Breast epithelium (tissue), 3 donors: Measurements from ENCODE around the gene RPS6KA4.

Experiments
- POLR2AphosphoS5 ChIP-seq, 3 donors: sonication (generic); formaldehyde crosslinking; IDR thresholded peaks; one replicate each; pipeline ENCODE4 v1.6.1; 2017; ENCODE audit warnings: antibody characterized with exemption in 3 of 3
- TF ChIP-seq, protein P1 (sequence below), 3 donors: fragments of 450-650 bp; IDR thresholded peaks; one replicate each; pipeline ENCODE4 v1.5.1; 2016 to 2017; ENCODE audit warnings: antibody characterized with exemption in 3 of 3, mild to moderate bottlenecking in 3 of 3, moderate library complexity in 3 of 3

DNA sequence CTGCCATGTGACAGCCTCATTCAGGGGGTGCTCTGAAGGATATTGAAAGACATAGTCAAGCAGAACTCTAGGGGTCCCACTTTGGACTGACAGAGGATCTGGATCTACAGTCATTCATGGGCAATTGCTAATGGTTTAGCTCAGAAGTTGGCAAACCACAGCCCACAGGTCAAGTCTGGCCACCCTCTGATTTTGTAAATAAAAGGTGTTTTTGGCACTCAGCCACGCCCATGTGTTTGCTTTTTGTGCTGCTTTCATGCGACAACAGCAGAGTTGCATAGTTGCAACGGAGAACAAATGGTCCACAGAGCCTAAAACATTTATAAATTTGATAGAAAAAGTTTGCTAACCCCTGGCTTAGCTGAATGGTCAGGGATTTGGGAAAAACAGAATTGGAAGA, 41.7 kb downstream of the RPS6KA4 start:
- TF ChIP-seq, protein P1, sequence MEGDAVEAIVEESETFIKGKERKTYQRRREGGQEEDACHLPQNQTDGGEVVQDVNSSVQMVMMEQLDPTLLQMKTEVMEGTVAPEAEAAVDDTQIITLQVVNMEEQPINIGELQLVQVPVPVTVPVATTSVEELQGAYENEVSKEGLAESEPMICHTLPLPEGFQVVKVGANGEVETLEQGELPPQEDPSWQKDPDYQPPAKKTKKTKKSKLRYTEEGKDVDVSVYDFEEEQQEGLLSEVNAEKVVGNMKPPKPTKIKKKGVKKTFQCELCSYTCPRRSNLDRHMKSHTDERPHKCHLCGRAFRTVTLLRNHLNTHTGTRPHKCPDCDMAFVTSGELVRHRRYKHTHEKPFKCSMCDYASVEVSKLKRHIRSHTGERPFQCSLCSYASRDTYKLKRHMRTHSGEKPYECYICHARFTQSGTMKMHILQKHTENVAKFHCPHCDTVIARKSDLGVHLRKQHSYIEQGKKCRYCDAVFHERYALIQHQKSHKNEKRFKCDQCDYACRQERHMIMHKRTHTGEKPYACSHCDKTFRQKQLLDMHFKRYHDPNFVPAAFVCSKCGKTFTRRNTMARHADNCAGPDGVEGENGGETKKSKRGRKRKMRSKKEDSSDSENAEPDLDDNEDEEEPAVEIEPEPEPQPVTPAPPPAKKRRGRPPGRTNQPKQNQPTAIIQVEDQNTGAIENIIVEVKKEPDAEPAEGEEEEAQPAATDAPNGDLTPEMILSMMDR (IDR thresholded peaks at IDR 0.05), result no peak
- TF ChIP-seq POLR2AphosphoS5 (IDR thresholded peaks at IDR 0.05), result no peak
